ENCODE data around the gene ARHGEF37. TPM values are rescaled to one million over a fixed set of nuclear protein-coding genes. Genes with fewer than 3 reads are reported as not detected.

Gene ARHGEF37, protein sequence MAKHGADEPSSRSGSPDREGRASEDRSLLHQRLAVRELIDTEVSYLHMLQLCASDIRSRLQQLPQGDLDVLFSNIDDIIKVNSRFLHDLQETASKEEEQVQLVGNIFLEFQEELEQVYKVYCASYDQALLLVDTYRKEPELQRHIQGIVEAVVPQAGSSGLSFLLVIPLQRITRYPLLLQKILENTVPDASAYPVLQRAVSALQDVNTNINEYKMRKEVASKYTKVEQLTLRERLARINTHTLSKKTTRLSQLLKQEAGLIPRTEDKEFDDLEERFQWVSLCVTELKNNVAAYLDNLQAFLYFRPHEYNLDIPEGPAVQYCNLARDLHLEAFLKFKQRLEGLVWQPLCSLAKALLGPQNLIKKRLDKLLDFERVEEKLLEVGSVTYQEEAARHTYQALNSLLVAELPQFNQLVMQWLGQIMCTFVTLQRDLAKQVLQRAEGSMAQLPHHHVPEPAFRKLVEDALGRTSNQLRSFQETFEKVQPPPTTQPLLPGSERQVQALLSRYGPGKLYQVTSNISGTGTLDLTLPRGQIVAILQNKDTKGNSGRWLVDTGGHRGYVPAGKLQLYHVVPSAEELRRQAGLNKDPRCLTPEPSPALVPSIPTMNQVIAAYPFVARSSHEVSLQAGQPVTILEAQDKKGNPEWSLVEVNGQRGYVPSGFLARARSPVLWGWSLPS
- 19.0 TPM for total RNA-seq

DNA sequence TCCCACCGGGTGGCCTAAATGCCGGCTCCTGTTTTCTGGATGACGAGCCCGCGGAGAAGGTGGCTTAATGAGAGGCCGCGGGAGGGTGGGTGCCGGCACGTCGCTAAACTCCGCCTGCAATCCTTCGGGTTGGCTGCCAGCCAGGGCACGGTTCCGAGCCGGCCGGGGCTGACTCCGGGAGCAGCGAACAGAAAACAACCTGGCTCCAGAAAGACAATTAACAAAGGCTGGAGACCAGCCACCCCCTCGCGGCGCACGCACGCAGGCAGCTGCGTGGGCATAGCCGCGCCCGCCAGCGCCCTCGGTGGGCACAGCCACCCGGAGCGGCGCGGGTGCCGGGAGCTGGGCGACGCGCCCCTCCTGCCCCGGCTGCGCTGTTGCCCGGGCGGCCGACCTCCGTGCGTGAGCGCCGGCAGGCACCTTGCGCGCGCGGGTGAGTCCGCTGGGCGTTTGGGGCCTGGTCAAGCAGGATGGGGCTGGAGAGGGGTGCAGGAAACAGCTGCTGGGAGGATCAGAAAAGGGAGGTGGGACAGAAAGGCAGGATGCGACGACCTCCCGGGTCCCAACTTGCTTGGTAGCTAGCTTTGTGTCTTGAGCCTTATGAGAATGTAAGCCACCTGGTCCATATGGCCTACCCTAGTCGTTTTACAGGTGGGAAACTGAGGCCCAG lies at the start of gene ARHGEF37:
Gene ARHGEF37, plus strand, starts transcription at position 307 of the 670 bp plus-strand sequence. CDS start 16,272 bp downstream, outside the sequence.

DNA sequence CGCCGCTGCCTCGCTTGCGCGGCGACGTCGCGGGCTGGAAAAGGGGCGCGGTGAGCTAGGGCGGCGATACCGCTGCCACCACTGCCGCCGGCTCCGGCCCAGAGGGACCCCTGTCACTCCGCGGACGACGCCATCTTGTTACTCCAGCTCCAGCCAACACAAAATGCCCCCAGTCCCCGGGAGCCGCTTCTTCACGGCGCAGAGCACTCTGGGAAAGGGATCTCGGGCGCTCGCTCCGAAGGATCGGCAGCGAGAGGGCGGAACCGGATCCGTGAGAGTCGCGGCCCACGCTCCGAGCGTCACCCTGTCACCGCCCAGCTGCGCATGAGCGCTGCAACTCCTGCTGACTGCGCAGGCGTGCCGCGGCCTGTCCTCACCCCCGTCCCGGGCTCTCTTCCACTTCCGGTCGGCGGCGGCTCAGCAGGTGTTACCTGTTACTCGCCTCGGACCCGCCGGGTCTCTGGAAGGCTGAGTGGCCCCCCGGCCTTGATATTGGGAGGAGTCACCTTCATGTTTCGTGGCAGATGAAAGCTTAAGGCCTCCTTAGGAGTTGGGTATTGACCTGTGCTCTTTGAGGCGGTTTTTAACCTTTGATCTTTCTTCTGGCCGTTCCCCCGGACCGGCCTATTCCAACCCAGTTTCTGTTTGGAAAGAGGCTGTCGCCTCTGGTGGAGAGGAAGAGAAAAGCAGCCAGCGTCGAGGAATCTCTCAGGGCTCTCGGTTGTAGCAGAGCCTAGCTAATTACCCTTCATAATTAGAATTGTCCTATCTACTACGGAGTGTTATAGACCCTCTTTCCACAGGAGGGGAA lies 29.9 kb upstream of the ARHGEF37 start, which contains the start of gene CSNK1A1:
Gene CSNK1A1, minus strand, starts transcription at position 213 of the 811 bp plus-strand sequence. CDS start 475 bp downstream, outside the sequence.

Other genes starting within 250 kb of the ARHGEF37 start
- 26.8 TPM for gene GRPEL2, start 236.0 kb upstream of the ARHGEF37 start, total RNA-seq
- 19.8 TPM for gene PCYOX1L, start 223.5 kb upstream of the ARHGEF37 start, total RNA-seq
- 7.1 TPM for gene IL17B, start 202.2 kb upstream of the ARHGEF37 start, total RNA-seq
- 292 TPM for gene CSNK1A1, start 30.1 kb upstream of the ARHGEF37 start, total RNA-seq
- 3.8 TPM for gene PPARGC1B, start 148.8 kb downstream of the ARHGEF37 start, total RNA-seq